ENCODE data around the gene CFL1.

CFL1 gene

GRCh38 chr11:65890324-65891218 lies 32.6 kb upstream of the CFL1 start, which contains the start of gene CCDC85B:
Gene CCDC85B, plus strand, starts transcription at chr11:65890673. Its CDS starts 111 bp downstream, at chr11:65890784.
- peak within 1 kb of the TSS; percentile 92 for H3K4me3 ChIP-seq (ENCODE audit: low read depth, low read length)

GRCh38 chr11:65888163-65888814 lies 30.3 kb upstream of the CFL1 start, which contains the start of gene FIBP:
Gene FIBP, minus strand, starts transcription at chr11:65888471. Its CDS starts 53 bp downstream, at chr11:65888418.
- peak; percentile 99 for DNase-seq
- H3K36me3 ChIP-seq = peaks cover 28% of the 10 kb centered on the region
- TF ChIP-seq CTCF (IDR thresholded peaks at IDR 0.05; ENCODE audit: low read depth, low read length) = peak; percentile 68
- no peaks in the 10 kb centered on the region for H3K9me3 ChIP-seq
- peak within 1 kb of the TSS; percentile 77 for H3K4me3 ChIP-seq (ENCODE audit: low read depth, low read length)
- H3K27me3 ChIP-seq = no peaks in the 10 kb centered on the region
- H3K4me1 ChIP-seq = peaks cover 8% of the 10 kb centered on the region

More at GRCh38 chr11:65890324-65891218, 32.6 kb upstream of the CFL1 start, which contains the start of gene CCDC85B:
- Histone ChIP-seq H3K27me3 (no peaks in the 10 kb centered on the region), H3K9me3 (no peaks in the 10 kb centered on the region), H3K4me1 (peaks cover 8% of the 10 kb centered on the region), H3K36me3 (peaks cover 10% of the 10 kb centered on the region)
- peak; percentile 99 for DNase-seq
- TF ChIP-seq CTCF (IDR thresholded peaks at IDR 0.05; ENCODE audit: low read depth, low read length) = peak; percentile 19

- Histone ChIP-seq H3K36me3 (peaks cover 33% of the 10 kb centered on the region), H3K4me3 (ENCODE audit: low read depth, low read length) (peak overlapping the region; percentile 77), H3K9me3 (no peaks in the 10 kb centered on the region), H3K27me3 (no peaks in the 10 kb centered on the region), H3K4me1 (peaks cover 8% of the 10 kb centered on the region)
- no peak for TF ChIP-seq CTCF (IDR thresholded peaks at IDR 0.05; ENCODE audit: low read depth, low read length)
- DNase-seq = no peak
Measured at GRCh38 chr11:65887723-65888162, 29.8 kb upstream of the CFL1 start.

GRCh38 chr11:65886826-65887722 lies 29.1 kb upstream of the CFL1 start:
- TF ChIP-seq CTCF (IDR thresholded peaks at IDR 0.05; ENCODE audit: low read depth, low read length) = no peak
- Histone ChIP-seq H3K9me3 (no peaks in the 10 kb centered on the region), H3K36me3 (peaks cover 35% of the 10 kb centered on the region), H3K4me1 (peaks cover 8% of the 10 kb centered on the region), H3K4me3 (ENCODE audit: low read depth, low read length) (peak overlapping the region; percentile 77), H3K27me3 (no peaks in the 10 kb centered on the region)
- DNase-seq = no peak

- TF ChIP-seq CTCF (IDR thresholded peaks at IDR 0.05; ENCODE audit: low read depth, low read length) = no peak
- no peak for DNase-seq
- H3K27me3 ChIP-seq = no peaks in the 10 kb centered on the region
- peaks cover 35% of the 10 kb centered on the region for H3K36me3 ChIP-seq
- H3K4me1 ChIP-seq = peaks cover 8% of the 10 kb centered on the region
- H3K9me3 ChIP-seq = no peaks in the 10 kb centered on the region
- H3K4me3 ChIP-seq (ENCODE audit: low read depth, low read length) = no peak overlapping the region
Measured at GRCh38 chr11:65885808-65886536, 28.0 kb upstream of the CFL1 start.

All from BE2C (cell line).